ENCODE data around the gene CCDC142. TPM values are rescaled to one million over a fixed set of nuclear protein-coding genes. Genes with fewer than 3 reads are reported as not detected.

The CCDC142 gene
- total RNA-seq, 4 donors from 2014 or later = 6.5 to 24.6 (median 14.5) TPM

DNA sequence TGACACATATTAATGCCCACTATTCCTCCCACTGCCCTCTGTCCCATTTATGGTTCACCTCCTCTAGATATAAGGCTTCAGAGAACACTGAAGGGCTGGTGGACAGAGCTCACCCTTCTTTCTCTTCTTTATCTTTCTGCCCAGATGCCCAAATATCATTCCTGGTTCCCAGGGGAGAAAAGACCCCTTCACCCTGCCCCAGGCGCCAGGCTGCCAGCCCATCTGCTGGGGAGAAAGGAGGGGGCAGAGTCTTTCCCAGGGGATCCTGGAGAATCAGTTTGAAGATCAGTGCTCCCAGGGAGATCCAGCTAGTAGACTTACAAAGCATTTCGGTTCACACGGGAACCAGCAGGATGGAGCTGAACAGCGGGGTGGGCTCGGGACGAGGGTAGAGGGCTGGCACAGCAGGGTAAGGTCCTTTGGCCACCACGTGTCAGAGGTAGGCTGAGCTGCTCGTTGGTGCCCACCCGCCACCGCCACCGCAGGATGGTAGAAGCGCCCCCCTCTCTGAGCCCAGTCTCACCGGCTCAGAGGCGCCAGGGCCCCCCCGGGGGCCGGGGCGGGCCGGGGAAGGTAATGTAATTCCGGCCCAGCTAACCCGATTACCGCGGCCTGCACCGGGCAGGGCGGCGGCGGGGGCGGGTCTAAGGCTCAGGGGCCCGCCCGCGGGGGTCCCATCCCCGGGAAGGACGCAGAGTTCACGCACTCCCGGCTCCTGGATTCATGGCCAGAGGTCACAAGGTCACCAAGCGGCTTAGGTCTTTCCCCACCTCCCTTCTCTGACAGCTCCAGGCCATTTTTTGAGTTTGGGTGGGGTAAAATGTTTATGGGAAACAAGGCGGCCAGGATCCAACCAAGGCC, 30.2 kb upstream of the CCDC142 start:
- no peak for TF ChIP-seq POLR2A (IDR thresholded peaks at IDR 0.05)
- TF ChIP-seq, protein P1, sequence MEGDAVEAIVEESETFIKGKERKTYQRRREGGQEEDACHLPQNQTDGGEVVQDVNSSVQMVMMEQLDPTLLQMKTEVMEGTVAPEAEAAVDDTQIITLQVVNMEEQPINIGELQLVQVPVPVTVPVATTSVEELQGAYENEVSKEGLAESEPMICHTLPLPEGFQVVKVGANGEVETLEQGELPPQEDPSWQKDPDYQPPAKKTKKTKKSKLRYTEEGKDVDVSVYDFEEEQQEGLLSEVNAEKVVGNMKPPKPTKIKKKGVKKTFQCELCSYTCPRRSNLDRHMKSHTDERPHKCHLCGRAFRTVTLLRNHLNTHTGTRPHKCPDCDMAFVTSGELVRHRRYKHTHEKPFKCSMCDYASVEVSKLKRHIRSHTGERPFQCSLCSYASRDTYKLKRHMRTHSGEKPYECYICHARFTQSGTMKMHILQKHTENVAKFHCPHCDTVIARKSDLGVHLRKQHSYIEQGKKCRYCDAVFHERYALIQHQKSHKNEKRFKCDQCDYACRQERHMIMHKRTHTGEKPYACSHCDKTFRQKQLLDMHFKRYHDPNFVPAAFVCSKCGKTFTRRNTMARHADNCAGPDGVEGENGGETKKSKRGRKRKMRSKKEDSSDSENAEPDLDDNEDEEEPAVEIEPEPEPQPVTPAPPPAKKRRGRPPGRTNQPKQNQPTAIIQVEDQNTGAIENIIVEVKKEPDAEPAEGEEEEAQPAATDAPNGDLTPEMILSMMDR (IDR thresholded peaks at IDR 0.05) = no peak

DNA sequence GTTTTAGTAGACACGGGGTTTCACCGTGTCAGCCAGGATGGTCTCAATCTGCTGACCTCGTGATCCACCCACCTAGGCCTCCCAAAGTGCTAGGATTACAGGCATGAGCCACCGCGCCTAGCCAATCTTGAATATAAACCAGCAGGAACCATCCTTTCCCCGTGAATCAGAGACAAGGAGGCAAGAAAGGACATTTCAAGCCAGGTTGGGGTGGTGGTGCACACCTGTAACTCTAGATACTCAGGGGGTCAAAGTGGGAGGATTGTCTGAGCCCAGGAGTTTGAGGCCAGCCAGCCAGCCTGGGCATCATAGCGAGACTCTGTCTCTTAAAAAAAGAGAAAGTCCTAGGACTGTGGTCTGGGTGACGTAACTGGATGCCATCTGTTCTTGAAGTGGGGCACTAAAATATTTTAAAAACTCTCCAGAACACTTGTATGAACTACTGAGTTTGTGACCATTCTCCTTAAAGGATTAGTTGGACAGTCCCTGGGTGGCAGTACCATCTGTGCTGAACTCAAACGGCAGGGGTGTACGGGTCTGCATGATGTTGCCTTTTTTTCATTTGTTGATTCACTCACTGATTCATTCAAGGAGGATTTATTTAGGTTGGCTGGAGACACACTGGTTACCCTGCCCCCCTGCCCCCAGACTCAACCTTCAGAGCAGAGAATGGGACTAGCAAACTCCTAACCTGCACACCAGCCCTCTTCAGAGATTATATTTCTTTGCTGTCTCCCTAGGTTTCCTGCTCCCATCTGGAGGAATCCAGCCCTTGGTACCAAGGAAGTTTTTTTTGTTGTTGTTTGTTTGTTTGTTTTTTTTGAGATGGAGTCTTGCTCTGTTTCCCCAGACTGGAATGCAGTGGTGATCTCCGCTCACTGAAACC, 28.5 kb upstream of the CCDC142 start:
- intact Hi-C loops (cut with DNase I) = no loop called here
- H3K27ac ChIP-seq = no peak overlapping the region
- WGBS, 2 donors = 49 to 50% methylated on average over 5 of the region's 11 CpGs
- no peak for TF ChIP-seq POLR2A (IDR thresholded peaks at IDR 0.05)
- TF ChIP-seq, protein P1 (IDR thresholded peaks at IDR 0.05) = no peak
- no peaks in the 10 kb centered on the region for H3K9me3 ChIP-seq
- peaks cover 0 to 1% (median 0%) of the 10 kb centered on the region in 3 donors for H3K36me3 ChIP-seq
- H3K4me1 ChIP-seq = peaks cover 27 to 50% (median 38%) of the 10 kb centered on the region in 3 donors
- peaks cover 38 to 81% (median 44%) of the 10 kb centered on the region in 4 donors for H3K27me3 ChIP-seq
- no peak overlapping the region for H3K4me3 ChIP-seq
- DNase-seq = no peak

More for the DNA sequence above, 30.2 kb upstream of the CCDC142 start:
- Histone ChIP-seq H3K36me3 (no peaks in the 10 kb centered on the region), H3K9me3 (no peaks in the 10 kb centered on the region), H3K4me1 (peaks cover 19 to 45% (median 33%) of the 10 kb centered on the region in 3 donors), H3K27ac (no peak overlapping the region), H3K27me3 (peaks cover 41 to 97% (median 48%) of the 10 kb centered on the region in 4 donors), H3K4me3 (no peak overlapping the region)
- WGBS, 2 donors = 8% methylated on average over 4 of the region's 36 CpGs; no CpG with 5 or more reads in 1 of the 2 donors
- DNase-seq = no peak
- intact Hi-C loops (cut with DNase I) = no loop called here

DNA sequence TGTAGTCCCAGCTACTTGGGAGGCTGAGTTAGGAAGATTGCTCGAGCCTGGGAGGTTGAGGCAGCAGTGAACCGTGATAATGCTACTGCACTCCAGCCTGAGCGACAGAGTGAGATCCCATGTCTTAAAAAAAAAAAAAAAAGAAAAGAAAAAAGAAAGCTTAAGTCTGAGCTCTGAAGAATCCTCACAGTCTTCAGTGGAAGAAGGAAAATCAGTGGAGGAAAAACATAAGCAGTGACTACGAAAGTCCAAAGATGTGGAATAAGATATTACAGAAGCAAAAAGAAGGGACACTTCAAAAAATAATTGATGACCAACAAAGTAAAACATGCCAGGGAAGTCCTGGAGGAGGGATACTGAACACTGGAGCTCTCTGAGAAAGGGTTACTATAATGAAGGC, 27.5 kb upstream of the CCDC142 start:
- Histone ChIP-seq H3K9me3 (no peaks in the 10 kb centered on the region), H3K36me3 (peaks cover 0 to 12% (median 9%) of the 10 kb centered on the region in 3 donors), H3K4me3 (no peak overlapping the region), H3K27me3 (peaks cover 27 to 70% (median 36%) of the 10 kb centered on the region in 4 donors), H3K27ac (no peak overlapping the region), H3K4me1 (peaks cover 35 to 50% (median 37%) of the 10 kb centered on the region in 3 donors)
- no peak for DNase-seq
- TF ChIP-seq, protein P1 (IDR thresholded peaks at IDR 0.05) = no peak
- TF ChIP-seq POLR2A (IDR thresholded peaks at IDR 0.05) = no peak
- intact Hi-C loops (cut with DNase I) = no loop called here
- 74 to 81% methylated on average over 4 of the region's 4 CpGs for WGBS, 2 donors

DNA sequence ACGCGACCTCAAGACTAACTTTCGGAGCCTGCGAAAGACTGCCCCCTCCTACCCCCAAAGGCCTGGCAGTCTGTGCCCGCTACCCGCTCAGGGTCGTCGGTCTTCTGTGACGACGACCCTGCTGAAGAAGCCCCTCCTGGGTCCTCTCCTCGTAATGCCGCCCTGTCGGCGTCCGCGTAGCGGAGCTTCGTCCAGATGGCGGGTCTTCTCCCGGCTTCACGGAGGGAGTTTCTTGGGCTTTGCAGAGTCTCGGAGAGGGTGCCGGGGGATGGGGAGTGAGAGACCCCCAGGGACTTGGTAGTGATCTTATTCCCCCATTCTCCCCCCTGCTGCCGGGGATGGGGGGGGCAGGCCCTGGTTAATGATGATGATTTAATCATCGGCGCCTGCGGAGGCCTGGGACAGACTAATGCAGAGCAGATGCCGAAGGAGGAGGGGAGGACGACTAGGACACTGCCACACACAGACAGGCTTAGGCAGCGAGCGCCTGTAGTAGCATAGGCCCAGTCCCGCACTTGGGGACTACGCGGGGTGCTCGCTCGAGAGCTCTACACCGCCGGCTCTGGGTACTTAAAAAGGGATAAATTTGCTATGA, 25.2 kb upstream of the CCDC142 start:
- peaks cover 0 to 23% (median 9%) of the 10 kb centered on the region in 3 donors for H3K36me3 ChIP-seq
- 15 to 38% methylated on average over 9 to 20 of the region's 38 CpGs for WGBS, 2 donors
- no peak for DNase-seq
- intact Hi-C loops (cut with DNase I) = no loop called here
- no peaks in the 10 kb centered on the region for H3K9me3 ChIP-seq
- H3K27ac ChIP-seq = peak overlapping the region; percentile 96 to 99 (median 97)
- TF ChIP-seq POLR2A (IDR thresholded peaks at IDR 0.05) = no peak
- TF ChIP-seq, protein P1 (IDR thresholded peaks at IDR 0.05) = no peak
- peaks cover 5 to 56% (median 14%) of the 10 kb centered on the region in 4 donors for H3K27me3 ChIP-seq
- H3K4me3 ChIP-seq = peak overlapping the region; percentile 56 to 86 (median 72)
- peaks cover 26 to 50% (median 28%) of the 10 kb centered on the region in 3 donors for H3K4me1 ChIP-seq
